Tibial nerve (tissue), 4 donors: ENCODE results near the gene COQ5.

Experiments
- CTCF ChIP-seq, 5 experiments: fragments of 200-600 bp in 3 of 5; fragments of 450-650 bp in 2 of 5; sonication (generic) in 3 of 5; IDR thresholded peaks; one replicate each; pipeline ENCODE4 v1.5.1; 2016 to 2019; ENCODE audit warnings: antibody characterized with exemption in 5 of 5, mild to moderate bottlenecking in 3 of 5, moderate library complexity in 2 of 5
- EP300 ChIP-seq, 2 donors: sonication (generic); formaldehyde crosslinking; IDR thresholded peaks; one replicate each; pipeline ENCODE4 v1.6.1; 2017; ENCODE audit warnings: antibody characterized with exemption in 2 of 2, mild to moderate bottlenecking in 1 of 2

GRCh38 chr12:120563495-120563894, 34.5 kb upstream of the COQ5 start:
- TF ChIP-seq CTCF (IDR thresholded peaks at IDR 0.05) (no peak), EP300 (IDR thresholded peaks at IDR 0.05) (no peak)
